NCI-H748 treated with DMSO at 0.1 percent for 48 hours (cell line): ENCODE results near the gene NARF.
"Not testable (repeated sequence)": the region's sequence is repeated elsewhere in the genome, so short reads cannot be mapped to it uniquely, and the experiment has no call there.

Experiments used
- DNase-seq: peaks from one replicate; lab custom pipeline; 2025; lab: John Stamatoyannopoulos, UW

Gene NARF

DNA sequence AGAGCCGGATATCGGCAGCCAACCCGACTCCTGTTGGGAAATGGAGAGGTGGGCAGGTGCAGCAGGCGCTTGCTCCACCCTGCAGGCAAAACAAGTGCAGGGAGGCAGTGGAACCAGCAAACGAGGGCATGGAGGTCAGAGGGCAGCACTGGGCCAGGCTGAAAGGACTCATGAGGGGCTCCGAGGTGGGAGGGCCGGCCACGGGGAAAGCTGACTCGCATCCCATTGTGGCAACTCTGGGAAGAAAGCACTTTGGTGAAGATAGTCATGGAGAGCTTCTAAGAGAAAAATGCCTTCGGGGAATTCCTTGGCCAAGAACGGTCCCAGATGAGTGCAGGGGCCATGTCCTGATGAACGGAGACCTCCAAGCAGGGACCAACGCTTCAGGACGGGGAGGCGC is 12.4 kb upstream of the NARF start:
- no peak for DNase-seq

DNA sequence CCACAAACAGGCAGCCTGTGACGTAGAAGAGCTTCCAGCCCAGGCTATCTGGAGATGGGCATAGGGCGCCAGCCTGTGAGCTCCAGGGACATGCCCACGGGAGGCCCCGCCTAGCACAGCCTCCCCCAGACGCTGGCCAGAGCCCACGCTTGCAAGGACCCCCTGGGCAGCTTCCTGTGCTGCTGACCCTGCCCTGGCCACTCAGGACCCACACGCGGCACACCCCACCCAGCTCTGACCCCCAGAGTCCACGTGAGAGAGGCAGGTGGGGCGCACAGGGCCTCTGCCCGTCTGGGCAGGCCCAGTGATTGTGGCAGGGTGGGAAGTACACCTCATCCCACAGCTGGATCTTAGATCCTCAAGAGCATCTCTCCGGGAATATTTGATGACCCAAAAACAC is 11.9 kb upstream of the NARF start:
- no peak for DNase-seq

DNA sequence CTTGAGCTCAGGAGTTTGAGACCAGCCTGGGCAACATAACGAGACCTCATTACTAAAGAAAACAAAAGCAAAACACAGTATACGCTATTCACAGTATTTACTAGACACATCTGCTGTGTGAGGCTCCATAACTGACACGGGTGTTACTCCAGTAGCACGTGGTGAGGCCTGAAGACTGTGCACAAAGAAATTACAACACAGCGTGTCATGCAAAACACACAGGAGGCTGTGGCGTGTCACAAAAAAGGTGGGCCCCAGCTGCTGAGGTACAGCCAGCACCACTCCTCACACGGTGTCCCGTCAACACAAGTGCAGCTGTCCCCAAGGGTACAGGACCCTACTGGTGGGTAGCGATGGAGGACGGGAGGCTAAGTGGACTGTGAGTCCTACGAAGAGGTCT is 10.7 kb upstream of the NARF start:
- no peak for DNase-seq

DNA sequence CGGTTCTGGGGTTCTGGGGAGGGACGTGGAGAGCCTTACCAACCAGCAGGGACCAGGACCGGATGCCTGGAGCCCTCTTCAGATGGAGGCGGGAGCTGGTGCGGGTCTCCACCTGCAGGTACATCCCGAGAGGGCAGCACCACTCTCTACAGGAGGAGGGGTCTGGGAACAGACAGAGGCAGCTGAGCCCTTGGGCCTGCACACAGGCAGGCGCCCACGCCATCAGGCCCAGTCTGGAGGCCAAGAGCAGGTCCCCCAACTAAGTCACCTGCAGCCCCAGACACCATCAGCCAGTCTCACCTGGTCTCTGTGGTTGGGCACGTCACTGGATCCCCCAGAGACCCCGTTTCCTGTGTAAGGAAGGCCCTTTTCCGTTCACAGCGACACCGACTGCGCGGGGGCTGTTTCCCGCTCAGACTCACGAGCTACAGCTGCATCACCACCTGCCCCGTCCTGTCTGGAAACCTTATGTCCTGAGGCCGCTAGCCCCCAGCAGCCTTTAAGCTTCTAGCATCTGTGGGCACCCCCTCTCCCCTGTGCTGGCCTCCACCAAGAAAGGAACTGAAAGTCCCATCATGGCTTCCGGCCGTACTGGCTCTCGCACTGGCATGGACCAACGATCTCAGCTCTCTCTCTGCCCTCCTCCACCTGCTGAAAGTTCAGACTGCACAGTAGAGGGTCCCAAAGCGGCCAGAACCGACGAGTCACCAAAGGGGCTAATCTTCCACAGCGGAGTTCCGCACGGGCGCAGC is 9.2 kb upstream of the NARF start:
- DNase-seq, result no peak

DNA sequence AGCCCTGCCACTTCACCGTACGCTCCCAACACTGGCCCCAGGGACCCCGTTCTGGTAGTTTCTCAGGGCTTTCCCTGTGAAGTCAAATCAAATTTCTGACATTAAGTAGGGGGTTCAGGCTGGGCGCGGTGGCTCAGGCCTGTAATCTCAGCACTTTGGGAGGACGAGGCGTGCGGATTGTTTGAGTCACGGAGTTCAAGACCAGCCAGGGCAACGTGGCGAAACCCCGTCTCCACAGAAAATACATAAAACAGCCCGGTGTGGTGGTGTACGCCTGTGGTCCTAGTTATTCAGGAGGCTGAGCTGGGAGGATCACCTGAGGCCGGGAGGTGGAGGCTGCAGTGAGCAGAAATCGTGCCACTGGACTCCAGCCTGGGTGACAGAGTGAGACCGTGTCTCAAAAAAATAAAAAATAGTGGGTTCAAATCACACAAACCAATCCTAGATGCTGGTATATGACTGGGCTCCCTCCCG is 8.6 kb upstream of the NARF start:
- DNase-seq, result no peak

DNA sequence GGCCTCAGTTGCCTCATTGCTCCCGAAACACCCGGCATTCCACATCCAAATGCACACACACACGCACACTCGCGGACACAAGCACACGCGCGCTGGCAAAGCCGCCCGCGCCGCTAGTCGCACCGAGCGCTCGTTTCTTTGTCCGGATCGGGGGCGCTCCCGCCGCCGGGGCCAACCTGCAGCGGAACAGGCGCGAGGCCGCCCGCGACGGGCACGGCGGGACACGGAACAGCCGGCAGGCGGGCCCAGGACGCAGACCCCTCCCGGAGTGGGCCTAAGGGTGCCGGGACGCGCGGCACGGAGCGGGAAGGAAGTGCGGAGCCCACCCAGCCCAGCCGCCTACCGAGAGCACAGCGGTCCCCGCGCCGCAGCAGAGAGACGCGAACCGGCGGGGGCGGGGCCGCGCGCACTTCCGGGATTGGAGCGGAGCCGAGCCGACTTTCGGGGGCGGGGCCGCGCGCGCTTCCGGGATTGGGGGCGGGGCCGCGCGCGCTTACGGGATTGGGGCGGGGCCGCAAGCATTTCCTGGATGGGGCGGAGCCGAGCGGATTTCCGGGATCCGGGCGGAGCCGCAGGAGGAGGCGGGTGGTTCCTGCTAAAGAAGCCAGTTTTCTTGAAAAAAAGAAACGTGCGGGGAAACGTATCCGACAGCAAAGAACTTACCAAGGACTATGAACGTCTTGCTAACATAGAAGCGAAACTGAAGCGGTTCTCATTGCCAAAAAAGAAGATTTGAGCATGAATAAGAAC is 8.0 kb upstream of the NARF start, which contains the start of gene CYBC1:
TSS of gene CYBC1 (minus strand) at position 396 of the 750 bp plus-strand sequence. CDS start 1,498 bp downstream, outside the sequence.
- DNase-seq, result peak; percentile 84

DNA sequence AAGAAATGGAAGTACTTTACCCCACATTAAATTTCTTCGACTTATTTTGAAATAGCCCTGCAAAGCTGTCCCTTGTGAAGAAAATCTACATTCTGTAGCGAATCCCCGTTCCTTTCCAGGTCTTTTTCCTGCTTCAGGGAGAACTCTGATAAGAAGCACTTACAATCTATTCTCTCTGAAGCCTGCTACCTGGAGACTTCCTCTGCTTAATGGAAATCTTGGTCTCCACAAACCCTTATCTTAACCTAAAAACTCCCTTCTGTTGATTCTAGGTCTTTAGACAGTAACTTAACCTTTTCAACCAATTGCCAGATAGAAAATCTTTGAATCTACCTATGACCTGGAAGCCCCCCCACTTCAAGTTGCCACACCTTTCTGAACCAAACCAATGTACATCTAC is 6.4 kb upstream of the NARF start:
- DNase-seq, result no peak

DNA sequence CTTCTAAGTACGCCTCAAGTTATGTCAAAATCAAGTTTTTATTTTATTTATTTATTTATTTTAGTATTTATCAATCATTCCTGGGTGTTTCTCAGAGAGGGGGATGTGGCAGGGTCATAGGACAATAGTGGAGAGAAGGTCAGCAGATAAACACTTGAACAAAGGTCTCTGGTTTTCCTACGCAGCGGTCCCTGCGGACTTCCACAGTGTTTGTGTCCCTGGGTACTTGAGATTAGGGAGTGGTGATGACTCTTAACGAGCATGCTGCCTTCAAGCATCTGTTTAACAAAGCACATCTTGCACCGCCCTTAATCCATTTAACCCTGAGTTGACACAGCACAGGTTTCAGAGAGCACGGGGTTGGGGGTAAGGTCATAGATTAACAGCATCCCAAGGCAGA is 5.4 kb upstream of the NARF start:
- DNase-seq, result not testable (repeated sequence)

DNA sequence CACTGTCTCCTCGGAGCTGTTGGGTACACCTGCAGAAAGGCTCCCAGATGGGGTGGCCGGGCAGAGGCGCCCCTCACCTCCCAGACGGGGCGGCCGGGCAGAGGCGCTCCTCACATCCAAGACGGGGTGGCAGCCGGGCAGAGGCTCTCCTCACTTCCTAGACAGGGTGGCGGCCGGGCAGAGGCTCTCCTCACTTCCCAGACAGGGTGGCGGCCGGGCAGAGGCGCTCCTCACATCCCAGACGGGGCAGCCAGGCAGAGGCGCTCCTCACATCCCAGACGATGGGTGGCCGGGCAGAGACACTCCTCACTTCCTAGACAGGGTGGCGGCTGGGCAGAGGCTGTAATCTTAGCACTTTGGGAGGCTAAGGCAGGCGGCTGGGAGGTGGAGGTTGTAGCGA is 4.8 kb upstream of the NARF start:
- DNase-seq, result not testable (repeated sequence)

DNA sequence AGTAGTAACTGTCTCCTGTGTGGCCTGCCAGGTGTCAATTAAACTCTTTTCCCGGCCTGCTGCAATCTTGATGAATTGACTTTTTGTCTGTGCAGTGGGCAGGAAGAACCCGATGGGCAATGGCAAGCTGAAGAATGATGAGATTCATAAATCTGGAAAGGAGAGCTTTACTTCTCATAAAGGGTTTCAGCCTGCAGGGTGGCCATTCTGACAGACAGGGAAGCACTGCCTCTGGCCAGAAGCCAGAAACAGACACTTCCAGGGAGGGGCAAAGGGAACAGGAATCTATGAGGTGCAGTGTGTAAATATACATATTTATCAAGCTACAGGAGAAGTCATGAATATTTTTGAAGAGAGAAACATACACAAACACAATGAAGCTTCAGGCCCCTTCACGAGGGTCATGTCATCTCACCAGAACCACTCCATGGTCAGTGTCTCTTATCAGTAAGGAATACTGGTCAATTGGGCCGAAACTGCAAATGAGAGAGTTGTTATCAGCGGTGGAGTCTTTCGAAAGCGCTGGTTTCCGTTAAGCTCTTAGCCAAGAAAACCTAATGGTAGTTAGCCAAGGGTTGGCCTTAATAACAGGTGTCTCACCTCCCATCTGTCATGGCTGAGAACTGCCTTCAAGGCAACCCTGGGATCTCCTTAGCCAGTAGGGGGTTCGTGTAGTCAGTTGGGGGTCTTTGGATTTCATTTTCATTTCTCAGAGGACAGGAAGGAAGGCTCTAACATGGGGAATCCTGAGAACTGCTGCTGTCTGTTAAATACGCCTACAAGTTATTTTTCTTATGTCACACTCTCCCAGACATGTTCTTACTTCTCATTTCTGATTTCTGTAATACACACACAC is 1.2 kb upstream of the NARF start:
- DNase-seq, result no peak

DNA sequence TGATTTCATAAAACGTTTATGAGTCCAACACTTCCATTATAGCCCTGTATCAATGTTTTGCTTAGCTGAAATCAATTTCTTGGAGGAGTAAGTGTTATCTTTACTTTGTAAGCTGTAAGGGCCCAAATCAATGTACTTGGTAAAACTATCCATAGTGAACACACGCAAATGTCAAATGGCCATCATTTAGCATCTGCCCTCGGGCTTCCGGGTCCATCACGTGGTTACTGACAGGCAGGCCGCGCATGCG is 687 bp upstream of the NARF start:
- DNase-seq, result peak; percentile 74

DNA sequence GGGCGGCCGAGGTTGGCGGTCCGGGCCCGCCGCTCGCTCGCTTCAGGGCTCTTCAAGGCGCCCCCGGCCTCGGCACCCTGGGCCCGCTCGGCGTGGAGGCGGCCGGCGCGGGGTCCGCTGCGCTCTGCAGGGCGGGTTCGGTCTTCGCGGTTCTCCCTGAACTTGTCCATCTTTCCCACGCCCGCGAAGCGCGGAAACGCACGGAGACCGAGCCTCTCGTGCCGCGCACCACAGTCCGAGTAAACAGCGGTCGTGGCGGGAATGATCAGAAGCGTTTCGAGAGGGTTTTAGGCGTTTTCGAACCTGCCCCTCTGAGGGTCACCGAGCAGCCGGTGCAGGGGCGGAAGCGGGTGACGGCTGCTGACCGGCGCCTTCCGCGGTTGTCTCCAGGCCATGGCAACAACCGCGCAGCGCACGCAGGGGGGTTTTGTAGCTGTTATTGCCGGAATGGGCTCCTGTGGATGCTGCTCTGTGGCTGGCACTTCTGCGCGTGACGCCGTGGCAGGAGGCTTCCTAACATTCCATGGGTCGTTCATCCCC is 414 bp downstream of the NARF start:
- no peak for DNase-seq

DNA sequence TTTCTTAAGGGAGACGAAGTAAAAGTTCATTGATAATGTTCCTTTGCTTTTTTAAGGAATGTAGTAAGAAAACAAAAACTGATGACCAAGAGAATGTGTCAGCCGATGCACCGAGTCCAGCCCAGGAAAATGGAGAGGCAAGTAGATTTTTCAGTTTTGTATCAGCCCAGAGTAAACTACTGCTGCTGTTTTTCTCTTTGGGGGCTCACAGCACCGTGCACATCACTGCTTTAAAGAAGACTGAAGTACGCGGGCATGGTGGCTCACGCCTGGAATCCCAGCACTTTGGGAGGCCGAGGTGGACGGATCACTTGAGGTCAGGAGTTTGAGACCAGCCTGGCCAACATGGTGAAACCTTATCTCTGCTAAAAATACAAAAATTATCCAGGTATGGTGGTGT is 1.4 kb downstream of the NARF start:
- DNase-seq, result not testable (repeated sequence)

DNA sequence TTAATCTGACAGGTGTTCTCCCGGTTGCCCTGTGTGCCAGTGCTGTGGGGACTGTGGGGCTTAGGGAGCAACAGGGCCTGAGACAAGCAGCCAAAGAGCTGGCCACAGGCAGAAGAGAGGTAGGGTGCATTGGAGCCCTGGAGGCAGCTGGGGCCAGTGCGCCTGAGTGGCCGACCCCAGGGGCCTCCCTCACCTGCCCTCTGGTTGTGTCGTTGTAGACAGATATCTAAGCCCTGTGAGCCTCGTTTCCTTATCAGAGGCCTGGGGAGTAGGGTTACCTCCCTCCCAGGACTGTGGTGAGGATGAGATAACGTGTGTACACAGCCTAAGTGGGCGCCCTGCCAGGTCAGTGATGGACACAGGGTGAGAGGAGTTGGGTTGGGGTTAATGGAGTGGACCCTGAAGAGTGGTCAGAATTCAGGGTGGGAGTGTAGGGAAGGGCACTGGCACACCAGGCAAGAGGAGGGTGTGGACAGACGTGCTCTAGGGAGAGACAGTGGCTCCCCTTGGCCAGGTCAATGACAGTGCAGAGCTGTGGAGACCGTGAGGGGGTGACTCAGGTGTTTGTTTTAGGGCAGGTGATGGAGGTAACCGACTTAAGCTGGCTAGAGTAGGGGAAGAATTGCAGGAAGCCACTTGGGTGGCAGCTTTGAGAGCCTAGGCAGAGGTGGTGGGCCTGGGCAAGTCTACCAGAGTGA is 3.4 kb downstream of the NARF start:
- no peak for DNase-seq

DNA sequence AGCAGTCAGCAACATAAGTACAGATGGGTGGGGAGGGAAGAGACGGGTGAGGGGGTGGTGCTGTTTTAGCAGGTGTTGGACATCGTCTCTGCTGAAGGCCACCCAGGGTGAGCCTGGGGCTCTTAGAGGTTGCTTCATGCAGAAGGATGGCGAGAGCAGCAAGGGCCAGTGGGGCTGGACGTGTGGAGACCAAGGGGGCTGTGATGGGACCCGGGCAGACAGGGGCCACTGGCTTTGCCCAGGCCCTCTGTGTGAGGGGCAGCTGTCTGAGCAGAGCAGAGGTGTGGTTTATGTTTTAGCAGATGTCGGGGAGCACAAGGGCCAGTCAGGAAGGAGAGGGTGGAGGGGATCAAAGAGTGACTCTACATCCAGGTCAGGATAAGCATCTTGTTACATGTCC is 4.8 kb downstream of the NARF start:
- no peak for DNase-seq

DNA sequence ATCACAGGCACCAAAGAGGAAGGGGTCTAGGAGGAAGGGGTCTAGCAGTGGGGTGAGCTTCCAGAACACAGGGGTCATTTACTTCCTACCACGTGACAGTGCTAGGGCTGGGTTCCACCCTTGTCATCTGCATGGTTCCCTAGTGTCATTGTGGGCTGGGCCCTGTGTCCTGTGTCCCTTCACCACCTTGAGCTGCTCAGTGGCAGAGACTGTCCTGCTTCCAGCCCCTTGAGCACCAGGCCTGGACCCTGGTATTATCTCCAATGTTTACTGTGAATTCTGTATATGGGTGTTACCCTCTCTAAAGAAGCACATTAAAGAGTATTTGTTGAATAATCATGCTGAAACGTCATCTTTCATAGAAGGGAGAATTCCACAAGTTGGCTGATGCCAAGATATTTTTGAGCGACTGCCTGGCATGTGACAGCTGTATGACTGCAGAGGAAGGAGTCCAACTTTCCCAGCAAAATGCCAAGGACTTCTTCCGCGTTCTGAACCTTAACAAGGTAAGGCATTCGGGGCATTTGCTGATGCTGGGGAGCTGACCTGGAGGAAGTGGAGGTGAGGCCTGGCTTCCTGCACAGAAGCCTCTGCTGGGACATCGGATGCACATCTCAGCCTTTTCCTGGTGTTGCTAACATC is 5.5 kb downstream of the NARF start:
- no peak for DNase-seq

DNA sequence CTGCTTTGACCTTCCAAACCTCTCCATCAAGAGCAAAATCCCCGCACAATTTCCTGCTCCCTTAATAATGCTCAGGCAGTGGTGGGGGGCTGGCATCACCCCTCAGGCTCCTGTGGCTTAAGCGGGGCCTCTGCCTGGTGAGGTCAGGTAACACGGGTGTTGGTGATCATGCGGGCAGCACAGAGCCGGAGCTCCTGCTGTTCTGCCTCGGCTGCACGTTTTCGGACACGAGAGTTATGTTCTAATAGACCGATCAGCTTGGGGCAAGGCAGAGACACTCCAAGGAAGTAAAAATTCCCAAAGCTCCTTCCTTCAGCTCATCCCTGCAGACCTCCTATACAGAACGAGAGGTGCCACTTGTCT is 6.0 kb downstream of the NARF start:
- no peak for DNase-seq

DNA sequence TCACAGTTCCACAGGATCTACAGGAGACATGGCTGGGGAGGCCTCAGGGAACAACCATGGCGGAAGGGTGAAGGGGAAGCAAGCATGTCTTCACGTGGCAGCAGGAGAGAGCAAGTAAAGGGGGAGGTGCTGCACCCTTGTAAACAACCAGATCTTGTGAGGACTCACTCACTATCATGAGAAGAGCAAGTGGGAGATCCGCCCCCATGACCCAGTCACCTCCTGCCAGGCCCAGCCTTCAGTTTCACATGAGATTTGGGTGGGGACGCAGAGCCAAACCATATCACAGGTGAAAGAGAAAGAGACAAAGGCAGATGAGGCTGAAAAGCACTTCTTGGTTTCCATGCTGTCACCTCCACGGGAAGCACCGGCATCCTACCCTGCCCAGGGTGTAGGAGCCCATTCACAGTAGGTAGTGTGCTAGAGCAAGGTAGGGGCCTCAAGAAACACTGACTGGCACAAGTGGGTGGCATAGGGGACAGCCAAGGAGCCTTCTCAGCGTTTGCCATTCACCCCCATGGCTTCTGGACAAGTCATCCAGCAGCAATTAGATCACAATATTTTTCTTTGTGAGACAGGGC is 6.6 kb downstream of the NARF start:
- DNase-seq, result no peak

DNA sequence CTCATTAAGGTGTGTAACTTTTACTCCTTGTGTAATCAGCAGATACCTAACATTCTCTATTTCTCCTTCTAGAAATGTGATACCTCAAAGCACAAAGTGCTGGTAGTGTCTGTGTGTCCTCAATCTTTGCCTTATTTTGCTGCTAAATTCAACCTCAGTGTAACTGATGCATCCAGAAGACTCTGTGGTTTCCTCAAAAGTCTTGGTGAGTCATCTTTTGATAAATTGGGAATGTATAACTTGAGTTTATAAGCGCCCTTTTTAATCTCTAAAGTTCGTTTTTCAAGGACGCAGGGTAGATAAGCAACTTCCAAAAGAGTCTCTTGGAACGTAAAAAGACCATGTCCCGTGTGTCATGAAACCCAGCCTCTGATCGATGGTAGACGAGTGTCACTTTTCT is 10.2 kb downstream of the NARF start:
- no peak for DNase-seq

DNA sequence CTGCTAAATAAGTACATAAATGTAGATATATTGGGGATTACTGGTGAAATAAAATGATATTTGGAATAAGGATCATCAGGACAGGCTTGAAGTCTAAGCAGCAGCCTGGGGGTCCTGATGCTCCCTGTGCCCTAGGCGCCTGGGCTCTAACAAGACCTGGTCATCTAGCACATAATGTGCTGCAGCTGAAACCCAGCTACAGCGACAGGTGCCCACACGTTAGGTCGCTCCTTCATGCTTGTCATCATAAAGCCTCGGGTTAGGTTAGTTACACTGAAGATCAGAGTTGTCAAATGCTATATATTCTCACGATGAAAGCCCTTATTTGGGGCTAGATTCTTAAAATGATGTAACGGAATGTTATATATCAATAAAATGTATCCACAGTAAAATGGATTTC is 11.5 kb downstream of the NARF start:
- DNase-seq, result no peak
